ENCODE data around the gene CLRN1. TPM values are rescaled to one million over a fixed set of nuclear protein-coding genes. Genes with fewer than 3 reads are reported as not detected.

Gene CLRN1
- total RNA-seq, 2 donors from 2014 or later, result not detected

GRCh38 chr3:150889106-150889505 lies 83.4 kb downstream of the CLRN1 start:
- no peak for ATAC-seq
- intact Hi-C loops (cut with DNase I), result no loop called here

GRCh38 chr3:150887031-150887430 lies 85.5 kb downstream of the CLRN1 start:
- DNase-seq (no peak), ATAC-seq (no peak)
- intact Hi-C loops (cut with DNase I), result no loop called here

More at GRCh38 chr3:150889106-150889505, 83.4 kb downstream of the CLRN1 start:
- no peak for DNase-seq

DNA sequence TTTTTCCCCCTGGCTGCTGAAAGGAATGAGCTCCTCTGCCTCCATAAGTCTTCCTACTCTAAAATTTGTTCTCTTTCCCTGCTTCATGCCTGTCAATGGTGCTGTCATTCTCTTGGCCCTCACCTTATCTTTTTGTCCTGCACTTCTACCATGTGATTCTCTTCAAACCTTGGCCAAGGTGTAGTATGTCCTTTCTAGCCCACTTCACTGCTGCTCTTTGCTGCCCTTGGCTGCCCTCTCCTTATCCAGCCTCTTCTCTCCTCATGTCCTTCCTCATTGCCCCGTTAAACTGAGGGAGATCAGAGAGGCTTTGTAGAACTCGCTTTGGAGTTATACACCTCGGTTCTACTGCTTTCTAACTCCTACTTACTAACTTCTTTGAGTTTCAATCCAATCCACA lies 87.0 kb downstream of the CLRN1 start:
- DNase-seq, result no peak
- peak in 1 of 2 donors; percentile 25 for ATAC-seq
- intact Hi-C loops (cut with DNase I), result no loop called here

GRCh38 chr3:150878996-150879575 lies 93.4 kb downstream of the CLRN1 start:
- intact Hi-C loops (cut with DNase I), result no loop called here
- ATAC-seq, result no peak

DNA sequence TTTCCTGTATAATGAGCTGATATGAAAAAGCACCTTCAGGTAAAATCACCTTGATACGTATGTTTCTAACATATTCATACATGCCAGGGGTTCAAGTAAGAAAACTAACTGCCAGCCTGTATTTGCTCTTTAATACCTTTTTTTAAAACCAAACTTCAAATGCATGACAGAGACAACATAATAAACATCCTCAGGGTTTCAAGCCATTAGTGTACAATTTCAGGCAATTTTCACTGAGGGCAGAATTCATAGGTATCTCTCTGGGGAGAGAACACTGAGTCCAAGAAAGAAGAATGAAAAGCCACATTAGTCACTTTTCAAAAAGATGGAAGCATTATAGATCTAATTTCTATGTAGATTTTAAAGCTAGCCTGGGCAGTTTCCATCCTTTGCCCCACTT lies 94.2 kb downstream of the CLRN1 start:
- no peak for ATAC-seq
- no peak for DNase-seq
- intact Hi-C loops (cut with DNase I), result no loop called here

More at GRCh38 chr3:150878996-150879575, 93.4 kb downstream of the CLRN1 start:
- no peak for DNase-seq

DNA sequence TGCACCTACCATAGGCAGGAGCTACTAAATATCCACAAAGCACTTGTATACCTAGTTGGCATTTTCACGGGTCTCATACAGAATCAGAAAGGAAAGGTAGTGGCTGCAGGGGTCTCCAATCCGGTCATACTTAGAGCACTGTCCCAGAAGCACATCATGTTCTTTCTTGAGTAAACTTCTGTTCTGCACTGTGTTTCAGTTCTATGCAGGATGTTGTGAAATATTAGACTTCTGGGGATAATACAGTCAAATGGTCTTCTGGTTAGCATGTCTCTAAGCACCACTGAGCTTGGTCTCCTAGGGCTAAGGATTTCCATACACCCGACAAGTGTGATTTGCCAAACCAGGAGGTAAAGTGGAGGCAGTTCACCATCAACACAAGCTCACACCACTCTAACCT lies 95.2 kb downstream of the CLRN1 start:
- ATAC-seq (no peak), DNase-seq (no peak)
- intact Hi-C loops (cut with DNase I), result no loop called here

DNA sequence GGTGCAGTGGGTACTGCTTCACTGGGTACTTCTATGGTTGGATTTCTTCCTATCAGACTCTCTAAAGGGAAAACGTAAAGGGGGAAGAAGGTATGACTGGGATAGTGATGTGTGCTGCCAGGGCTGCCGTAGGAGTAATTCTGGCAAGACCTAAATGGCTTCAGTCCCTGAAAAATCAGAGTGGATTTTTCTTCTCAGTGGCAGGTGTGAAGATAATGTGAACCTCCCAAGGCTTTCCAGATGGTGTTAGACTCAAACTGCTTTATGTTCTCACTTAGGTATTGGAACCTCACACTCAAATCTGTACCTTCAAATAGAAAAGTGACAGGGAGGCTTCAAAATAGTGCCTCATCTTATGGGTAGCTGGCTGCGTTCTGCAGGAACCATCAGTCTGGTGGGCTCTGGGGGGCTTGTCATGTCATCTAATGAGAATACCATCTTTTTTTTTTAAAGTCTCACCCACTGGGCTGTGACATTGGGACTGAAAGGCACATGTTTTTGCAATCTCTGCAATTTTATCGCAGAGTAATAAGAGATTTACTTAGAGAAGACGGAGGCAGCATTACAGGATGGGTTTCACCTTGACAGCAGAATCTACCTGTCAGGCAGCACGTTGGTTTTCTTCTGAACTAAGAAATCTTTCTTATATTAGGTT lies 95.8 kb downstream of the CLRN1 start:
- intact Hi-C loops (cut with DNase I), result no loop called here
- DNase-seq (no peak), ATAC-seq (no peak)

Other genes with a start within 250 kb of the CLRN1 start
- 10 to 100 TPM; 14.7 to 16.4 TPM for gene SIAH2, start 209.6 kb downstream of the CLRN1 start, total RNA-seq
- gene MINDY4B, start 67.3 kb downstream of the CLRN1 start, total RNA-seq, result not detected
- gene MED12L, start 112.9 kb upstream of the CLRN1 start, total RNA-seq, result under 1 TPM; 0.44 to 0.50 TPM
- 1 to 10 TPM in 1 of 2 donors, under 1 TPM in 1; 0.62 to 1.2 TPM for gene GPR171, start 230.5 kb upstream of the CLRN1 start, total RNA-seq